WTC11 (cell line): Measurements from ENCODE around the gene NHSL1.

Source experiments
- ATF2 ChIP-seq: sonication (generic); formaldehyde crosslinking; IDR thresholded peaks from 2 replicates; pipeline ENCODE4 v1.8.1; 2022; ENCODE audit warnings: low read depth, missing genetic modification reagents, borderline replicate concordance
- ATF3 ChIP-seq: sonication (generic); formaldehyde crosslinking; conservative IDR thresholded peaks from 2 replicates; pipeline ENCODE4 v1.8.1; 2022; ENCODE audit warnings: mild to moderate bottlenecking, missing genetic modification reagents
- CREB1 ChIP-seq: sonication (generic); formaldehyde crosslinking; IDR thresholded peaks from 2 replicates; pipeline ENCODE4 v1.8.0; 2023; ENCODE audit warnings: mild to moderate bottlenecking, missing genetic modification reagents
- CTCF ChIP-seq: fragments of 200-600 bp; IDR thresholded peaks from 2 replicates; pipeline ENCODE4 v1.8.0; 2022; ENCODE audit warnings: antibody characterized with exemption
- ELF4 ChIP-seq: sonication (generic); formaldehyde crosslinking; IDR thresholded peaks from 2 replicates; pipeline ENCODE4 v1.8.1; 2022; ENCODE audit warnings: low read depth, mild to moderate bottlenecking, moderate library complexity, missing genetic modification reagents
- IRF1 ChIP-seq: sonication (generic); formaldehyde crosslinking; IDR thresholded peaks from 2 replicates; pipeline ENCODE4 v1.8.0; 2023; ENCODE audit warnings: missing genetic modification reagents
- JUN ChIP-seq: sonication (generic); formaldehyde crosslinking; IDR thresholded peaks from 2 replicates; pipeline ENCODE4 v1.8.0; 2023; ENCODE audit warnings: mild to moderate bottlenecking, missing genetic modification reagents
- MLX ChIP-seq: sonication (generic); formaldehyde crosslinking; IDR thresholded peaks from 2 replicates; pipeline ENCODE4 v1.8.1; 2023; ENCODE audit warnings: mild to moderate bottlenecking, missing genetic modification reagents, moderate library complexity
- NFYB ChIP-seq: sonication (generic); formaldehyde crosslinking; conservative IDR thresholded peaks from 2 replicates; pipeline ENCODE4 v1.8.0; 2022; ENCODE audit warnings: low read depth, missing genetic modification reagents
- SP1 ChIP-seq: sonication (generic); formaldehyde crosslinking; conservative IDR thresholded peaks from 2 replicates; pipeline ENCODE4 v1.8.1; 2022; ENCODE audit warnings: missing genetic modification reagents
- USF2 ChIP-seq: sonication (generic); formaldehyde crosslinking; IDR thresholded peaks from 2 replicates; pipeline ENCODE4 v1.8.1; 2023; ENCODE audit warnings: mild to moderate bottlenecking, missing genetic modification reagents, moderate library complexity
- ZNF281 ChIP-seq: sonication (generic); formaldehyde crosslinking; IDR thresholded peaks from 2 replicates; pipeline ENCODE4 v1.8.0; 2023; ENCODE audit warnings: mild to moderate bottlenecking, missing genetic modification reagents
- ZNF317 ChIP-seq: sonication (generic); formaldehyde crosslinking; IDR thresholded peaks from 2 replicates; pipeline ENCODE4 v1.8.1; 2023; ENCODE audit warnings: low read depth, mild to moderate bottlenecking, moderate library complexity, missing genetic modification reagents, borderline replicate concordance
- ZSCAN18 ChIP-seq: fragments of 250-450 bp; sonication (Bioruptor Pico); IDR thresholded peaks from 2 replicates; pipeline ENCODE4 v2.1.2; 2022; ENCODE audit warnings: mild to moderate bottlenecking, moderate library complexity

- no peak for TF ChIP-seq CTCF
- TF ChIP-seq NFYB: no peak
- no peak for TF ChIP-seq ELF4
- no peak for TF ChIP-seq IRF1 (CRISPR knock-in tag)
- TF ChIP-seq ATF2 (CRISPR knock-in tag): no peak
- no peak for TF ChIP-seq ATF3 (CRISPR knock-in tag)
- no peak for TF ChIP-seq JUN
- TF ChIP-seq ZNF317 (CRISPR knock-in tag): no peak
- no peak for TF ChIP-seq MLX
- TF ChIP-seq CREB1 (CRISPR knock-in tag): no peak
- no peak for TF ChIP-seq ZNF281 (CRISPR knock-in tag)
- no peak for TF ChIP-seq USF2 (CRISPR knock-in tag)
- no peak for TF ChIP-seq SP1 (CRISPR knock-in tag)
- TF ChIP-seq ZSCAN18 (CRISPR knock-in tag): no peak
Observed at GRCh38 chr6:138508676-138508988, 9.3 kb upstream of the NHSL1 start.
